ENCODE data around the gene BDKRB2. TPM values are rescaled to one million over a fixed set of nuclear protein-coding genes. Genes with fewer than 3 reads are reported as not detected.

Gene BDKRB2
- total and polyA plus RNA-seq, 12 donors: 0.18 to 6.8 (median 1.6) TPM

DNA sequence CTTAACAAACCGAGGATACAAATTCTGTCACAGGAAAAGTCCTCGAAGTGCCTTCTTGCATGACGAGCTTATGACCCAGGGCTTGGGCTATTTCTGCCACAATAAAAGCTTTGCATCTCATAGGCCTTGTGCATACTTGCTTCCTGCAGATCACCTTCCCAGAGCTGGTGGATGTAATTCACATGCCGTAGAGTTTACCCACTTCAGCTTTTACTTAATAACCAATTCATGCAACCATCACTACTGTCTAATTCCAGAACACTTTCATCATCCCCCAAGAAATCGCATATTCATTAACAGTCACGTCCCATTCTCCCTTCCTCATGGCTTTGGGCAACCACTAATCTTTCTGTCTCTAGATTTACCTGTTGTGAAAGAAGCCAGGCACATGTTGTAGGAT is 42.4 kb downstream of the BDKRB2 start:
- no peak for DNase-seq
- Histone ChIP-seq H3K4me1 (replicated peaks in 1 of 2) (no peaks in the 10 kb centered on the region), H3K36me3 (replicated peaks in 1 of 2) (no peaks in the 10 kb centered on the region), H3K4me3 (no peak overlapping the region), H3K27me3 (peaks cover 2% of the 10 kb centered on the region), H3K9me3 (replicated peaks in 1 of 3) (no peaks in the 10 kb centered on the region), H3K27ac (no peak overlapping the region)
- WGBS, 4 donors: 73 to 83% (median 76%) methylated on average over 6 of the region's 6 CpGs
- intact Hi-C loops (cut with DNase I): no loop called here
- no peak for TF ChIP-seq POLR2A (IDR thresholded peaks at IDR 0.05)
- TF ChIP-seq, protein P1, sequence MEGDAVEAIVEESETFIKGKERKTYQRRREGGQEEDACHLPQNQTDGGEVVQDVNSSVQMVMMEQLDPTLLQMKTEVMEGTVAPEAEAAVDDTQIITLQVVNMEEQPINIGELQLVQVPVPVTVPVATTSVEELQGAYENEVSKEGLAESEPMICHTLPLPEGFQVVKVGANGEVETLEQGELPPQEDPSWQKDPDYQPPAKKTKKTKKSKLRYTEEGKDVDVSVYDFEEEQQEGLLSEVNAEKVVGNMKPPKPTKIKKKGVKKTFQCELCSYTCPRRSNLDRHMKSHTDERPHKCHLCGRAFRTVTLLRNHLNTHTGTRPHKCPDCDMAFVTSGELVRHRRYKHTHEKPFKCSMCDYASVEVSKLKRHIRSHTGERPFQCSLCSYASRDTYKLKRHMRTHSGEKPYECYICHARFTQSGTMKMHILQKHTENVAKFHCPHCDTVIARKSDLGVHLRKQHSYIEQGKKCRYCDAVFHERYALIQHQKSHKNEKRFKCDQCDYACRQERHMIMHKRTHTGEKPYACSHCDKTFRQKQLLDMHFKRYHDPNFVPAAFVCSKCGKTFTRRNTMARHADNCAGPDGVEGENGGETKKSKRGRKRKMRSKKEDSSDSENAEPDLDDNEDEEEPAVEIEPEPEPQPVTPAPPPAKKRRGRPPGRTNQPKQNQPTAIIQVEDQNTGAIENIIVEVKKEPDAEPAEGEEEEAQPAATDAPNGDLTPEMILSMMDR (IDR thresholded peaks at IDR 0.05): no peak

- Histone ChIP-seq H3K4me3 (no peak overlapping the region), H3K36me3 (replicated peaks in 1 of 2) (no peaks in the 10 kb centered on the region), H3K27me3 (peaks cover 2% of the 10 kb centered on the region), H3K4me1 (replicated peaks in 1 of 2) (no peaks in the 10 kb centered on the region), H3K9me3 (replicated peaks in 1 of 3) (no peaks in the 10 kb centered on the region), H3K27ac (no peak overlapping the region)
- 50 to 64% (median 59%) methylated on average over 4 to 5 of the region's 5 CpGs for WGBS, 4 donors
- no peak for DNase-seq
- TF ChIP-seq POLR2A (IDR thresholded peaks at IDR 0.05): no peak
- TF ChIP-seq, protein P1 (IDR thresholded peaks at IDR 0.05): no peak
- intact Hi-C loops (cut with DNase I): no loop called here
These were observed 44.4 kb downstream of the BDKRB2 start for GRCh38 chr14:96249029-96249428.

DNA sequence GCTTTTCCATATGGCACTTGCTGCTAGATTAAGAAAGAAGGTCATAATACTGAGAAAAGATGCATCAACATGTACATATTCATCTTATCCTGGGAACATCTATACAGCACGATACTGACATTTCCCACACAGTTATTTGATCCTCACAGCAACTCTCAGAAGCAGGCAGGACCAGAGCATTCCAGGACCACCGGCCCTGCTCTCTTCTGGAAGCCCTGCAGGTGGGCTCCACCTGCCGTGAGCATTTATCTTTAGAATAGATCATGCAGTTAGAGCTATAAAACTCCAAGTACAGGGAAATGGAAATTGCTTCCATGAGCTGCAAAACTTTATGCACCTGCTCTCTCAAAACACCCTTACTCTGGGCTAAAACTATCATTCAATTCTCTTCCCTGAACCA is 45.8 kb downstream of the BDKRB2 start:
- 55 to 71% (median 62%) methylated on average over 3 of the region's 3 CpGs for WGBS, 4 donors
- H3K27me3 ChIP-seq: peaks cover 2% of the 10 kb centered on the region
- TF ChIP-seq, protein P1 (IDR thresholded peaks at IDR 0.05): no peak
- no peak for TF ChIP-seq POLR2A (IDR thresholded peaks at IDR 0.05)
- no peak overlapping the region for H3K4me3 ChIP-seq
- H3K9me3 ChIP-seq (replicated peaks in 1 of 3): no peaks in the 10 kb centered on the region
- no peaks in the 10 kb centered on the region for H3K4me1 ChIP-seq (replicated peaks in 1 of 2)
- no peak overlapping the region for H3K27ac ChIP-seq
- H3K36me3 ChIP-seq (replicated peaks in 1 of 2): no peaks in the 10 kb centered on the region
- intact Hi-C loops (cut with DNase I): no loop called here
- no peak for DNase-seq

GRCh38 chr14:96251656-96252155 is 47.1 kb downstream of the BDKRB2 start:
- no peak overlapping the region for H3K27ac ChIP-seq
- H3K27me3 ChIP-seq: peaks cover 2% of the 10 kb centered on the region
- intact Hi-C loops (cut with DNase I): no loop called here
- no peak for DNase-seq
- no peak overlapping the region for H3K4me3 ChIP-seq
- no peaks in the 10 kb centered on the region for H3K36me3 ChIP-seq (replicated peaks in 1 of 2)
- WGBS, 4 donors: 83 to 84% (median 83%) methylated on average over 4 of the region's 4 CpGs
- no peaks in the 10 kb centered on the region for H3K9me3 ChIP-seq (replicated peaks in 1 of 3)
- TF ChIP-seq POLR2A (IDR thresholded peaks at IDR 0.05): no peak
- TF ChIP-seq, protein P1 (IDR thresholded peaks at IDR 0.05): no peak
- no peaks in the 10 kb centered on the region for H3K4me1 ChIP-seq (replicated peaks in 1 of 2)

Data from adrenal gland (tissue), 12 donors.